Stimulated activated naive B cell treated with anti-CD40 and anti-IgM and Interleukin-4, amounts not matched to agents 10 μg/mL and 1 μg/mL and 100 μg/mL, for 72 hours (primary cell): Measurements from ENCODE around the gene SEMA3B.

Experiments
- ATAC-seq, 2 donors: fragments of 150-1000 bp; cut with Tn5 transposase; replicated peaks; 2 replicates each; pipeline ENCODE4 v1.10.0; 2021; ENCODE audit warnings: moderate library complexity in 1 of 2
- DNase-seq: peaks from one replicate; pipeline ENCODE4 v3.0.0; 2021
- H3K27ac Mint-ChIP-seq: one replicate; pipeline ENCODE4 v1.8.0; 2022; ENCODE audit warnings: mild to moderate bottlenecking, mixed read lengths
- H3K27me3 Mint-ChIP-seq, 2 donors: one replicate each; pipeline ENCODE4 v1.8.0; 2022; ENCODE audit warnings: mixed read lengths in 2 of 2
- H3K36me3 Mint-ChIP-seq, 2 donors: one replicate each; pipeline ENCODE4 v1.8.0; 2022; ENCODE audit warnings: mixed read lengths in 2 of 2, mild to moderate bottlenecking in 1 of 2
- H3K4me1 Mint-ChIP-seq, 2 donors: one replicate each; pipeline ENCODE4 v1.8.0; 2022; ENCODE audit warnings: mixed read lengths in 2 of 2, mild to moderate bottlenecking in 1 of 2
- H3K4me3 Mint-ChIP-seq, 2 donors: one replicate each; pipeline ENCODE4 v1.8.0; 2022; ENCODE audit warnings: mild to moderate bottlenecking in 2 of 2, mixed read lengths in 2 of 2, moderate library complexity in 1 of 2
- H3K9me3 Mint-ChIP-seq, 2 donors: one replicate each; pipeline ENCODE4 v1.8.0; 2022; ENCODE audit warnings: mixed read lengths in 2 of 2, mild to moderate bottlenecking in 1 of 2

Gene SEMA3B

GRCh38 chr3:50322115-50322385 lies 53.1 kb downstream of the SEMA3B start:
- H3K27ac Mint-ChIP-seq = no peak overlapping the region
- peak overlapping the region; percentile 84 to 90 for H3K4me3 Mint-ChIP-seq
- H3K4me1 Mint-ChIP-seq = peaks cover 39 to 84% of the 10 kb centered on the region in 2 donors
- no peaks in the 10 kb centered on the region for H3K9me3 Mint-ChIP-seq
- no peaks in the 10 kb centered on the region for H3K27me3 Mint-ChIP-seq
- ATAC-seq (no peak), DNase-seq (no peak)
- H3K36me3 Mint-ChIP-seq = peaks cover 20 to 42% of the 10 kb centered on the region in 2 donors

- H3K4me3 Mint-ChIP-seq = peak within 1 kb of the TSS; percentile 84 to 90
- H3K4me1 Mint-ChIP-seq = peaks cover 37 to 89% of the 10 kb centered on the region in 2 donors
Observed at GRCh38 chr3:50322386-50323091, 53.6 kb downstream of the SEMA3B start, which contains the start of gene HYAL2. Gene HYAL2 (minus strand): TSS chr3:50322745. CDS start chr3:50320489, 2,256 bp downstream.

DNA sequence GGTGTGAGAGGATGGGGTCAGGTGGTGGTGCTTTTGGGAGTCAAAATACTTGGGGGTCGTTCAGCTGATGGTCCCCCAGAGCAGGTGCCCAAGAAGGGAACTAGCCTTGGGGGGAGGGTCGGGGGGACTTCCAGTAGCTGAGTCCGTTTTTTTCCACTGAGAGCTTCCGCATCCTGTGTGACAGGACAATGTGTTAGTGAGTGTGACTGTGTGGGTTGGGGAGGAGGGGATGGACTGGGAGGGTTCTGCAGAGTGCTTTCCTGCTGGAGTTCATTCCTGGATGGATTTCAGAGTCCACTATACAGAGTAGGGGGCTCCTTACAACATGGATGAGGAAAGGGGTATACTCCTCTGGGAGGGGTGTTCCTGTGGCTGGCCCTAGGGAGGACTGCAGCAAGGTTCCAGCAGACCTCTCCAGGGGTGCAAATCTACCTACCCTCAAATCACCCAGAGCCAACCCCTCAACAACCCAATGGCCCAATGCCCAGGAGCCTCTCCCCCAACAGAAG lies 54.2 kb downstream of the SEMA3B start:
- Mint-ChIP-seq H3K9me3 (no peaks in the 10 kb centered on the region), H3K27ac (peak overlapping the region; percentile 65), H3K4me1 (peaks cover 37 to 90% of the 10 kb centered on the region in 2 donors), H3K36me3 (peaks cover 17 to 42% of the 10 kb centered on the region in 2 donors), H3K4me3 (peak overlapping the region in 1 of 2 donors; percentile 39), H3K27me3 (no peaks in the 10 kb centered on the region)
- ATAC-seq (no peak), DNase-seq (no peak)

More at GRCh38 chr3:50322386-50323091, 53.6 kb downstream of the SEMA3B start, which contains the start of gene HYAL2:
- peaks cover 20 to 42% of the 10 kb centered on the region in 2 donors for H3K36me3 Mint-ChIP-seq
- H3K27ac Mint-ChIP-seq = peak within 1 kb of the TSS; percentile 99
- no peaks in the 10 kb centered on the region for H3K9me3 Mint-ChIP-seq
- ATAC-seq (no peak), DNase-seq (no peak)
- H3K27me3 Mint-ChIP-seq = no peaks in the 10 kb centered on the region

DNA sequence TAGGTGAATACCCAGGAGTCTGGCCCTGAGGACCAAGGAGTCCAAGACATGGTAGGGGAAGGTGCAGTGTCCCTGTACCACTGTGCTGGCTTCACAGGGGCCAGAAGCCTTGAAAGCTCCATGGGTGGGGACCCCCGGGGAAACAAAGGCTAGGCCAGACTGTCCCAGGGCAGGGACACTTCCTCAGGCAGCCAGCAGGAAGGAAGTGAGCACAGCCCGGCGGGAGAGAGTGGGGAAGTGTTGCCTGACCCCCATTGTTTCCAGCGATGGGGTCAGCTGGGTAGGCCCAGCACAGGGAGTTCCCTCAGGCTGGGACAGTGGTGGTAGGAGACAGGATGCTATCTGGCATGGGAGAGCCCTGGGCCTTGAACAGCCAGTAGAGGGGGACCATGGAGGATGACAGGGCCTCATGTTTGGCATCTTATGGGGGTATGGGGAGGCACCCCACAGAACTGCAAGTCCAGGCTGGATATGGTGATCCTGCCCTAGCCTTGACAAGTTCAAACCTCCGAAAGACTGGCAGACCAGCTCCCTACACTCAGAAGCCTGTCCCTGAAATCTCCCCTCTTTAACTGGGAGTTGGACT lies 54.8 kb downstream of the SEMA3B start:
- Mint-ChIP-seq H3K9me3 (no peaks in the 10 kb centered on the region), H3K4me3 (no peak overlapping the region), H3K36me3 (peaks cover 17 to 42% of the 10 kb centered on the region in 2 donors), H3K27ac (peak overlapping the region; percentile 65), H3K4me1 (peaks cover 34 to 90% of the 10 kb centered on the region in 2 donors), H3K27me3 (no peaks in the 10 kb centered on the region)
- DNase-seq = no peak
- no peak for ATAC-seq

GRCh38 chr3:50324351-50325112 lies 55.6 kb downstream of the SEMA3B start:
- peaks cover 27 to 89% of the 10 kb centered on the region in 2 donors for H3K4me1 Mint-ChIP-seq
- peak; percentile 60 for DNase-seq
- no peaks in the 10 kb centered on the region for H3K9me3 Mint-ChIP-seq
- no peaks in the 10 kb centered on the region for H3K27me3 Mint-ChIP-seq
- ATAC-seq = peak; percentile 35 to 38
- H3K4me3 Mint-ChIP-seq = no peak overlapping the region
- no peak overlapping the region for H3K27ac Mint-ChIP-seq
- peaks cover 16 to 35% of the 10 kb centered on the region in 2 donors for H3K36me3 Mint-ChIP-seq

- Mint-ChIP-seq H3K36me3 (peaks cover 20 to 39% of the 10 kb centered on the region in 2 donors), H3K4me1 (peaks cover 28 to 89% of the 10 kb centered on the region in 2 donors), H3K9me3 (no peaks in the 10 kb centered on the region), H3K27ac (no peak overlapping the region), H3K27me3 (no peaks in the 10 kb centered on the region), H3K4me3 (no peak overlapping the region)
- no peak for ATAC-seq
- no peak for DNase-seq
Observed at GRCh38 chr3:50325113-50325480, 56.1 kb downstream of the SEMA3B start.

- Mint-ChIP-seq H3K36me3 (peaks cover 24 to 44% of the 10 kb centered on the region in 2 donors), H3K27me3 (no peaks in the 10 kb centered on the region), H3K9me3 (no peaks in the 10 kb centered on the region), H3K4me1 (peaks cover 25 to 83% of the 10 kb centered on the region in 2 donors), H3K4me3 (peak overlapping the region in 1 of 2 donors; percentile 19), H3K27ac (no peak overlapping the region)
- no peak for DNase-seq
- no peak for ATAC-seq
Observed at GRCh38 chr3:50325497-50326181, 56.7 kb downstream of the SEMA3B start.

DNA sequence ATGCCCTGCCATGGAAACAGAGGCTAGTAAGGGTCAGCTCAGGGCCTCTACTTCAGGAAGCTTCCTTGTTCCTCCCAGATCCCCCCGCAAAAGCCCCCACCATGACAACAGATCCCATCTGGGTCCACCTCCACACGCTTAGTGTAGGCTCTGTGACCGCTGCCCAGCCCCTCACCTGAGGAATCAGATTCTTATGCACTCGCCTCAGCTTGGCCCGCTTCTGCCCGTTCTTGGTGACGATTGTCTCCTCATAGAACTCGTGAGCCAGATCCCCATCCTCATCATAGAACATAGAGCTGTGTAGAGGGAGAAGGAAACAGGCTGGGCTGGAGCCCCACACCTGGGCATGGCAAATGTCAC lies 57.2 kb downstream of the SEMA3B start:
- Mint-ChIP-seq H3K4me1 (peaks cover 24 to 81% of the 10 kb centered on the region in 2 donors), H3K27me3 (no peaks in the 10 kb centered on the region), H3K36me3 (peaks cover 29 to 45% of the 10 kb centered on the region in 2 donors), H3K9me3 (no peaks in the 10 kb centered on the region), H3K4me3 (peak overlapping the region; percentile 25 to 35), H3K27ac (no peak overlapping the region)
- DNase-seq (no peak), ATAC-seq (no peak)

GRCh38 chr3:50327129-50327528 lies 58.2 kb downstream of the SEMA3B start:
- ATAC-seq (no peak), DNase-seq (no peak)
- no peaks in the 10 kb centered on the region for H3K9me3 Mint-ChIP-seq
- peaks cover 24 to 76% of the 10 kb centered on the region in 2 donors for H3K4me1 Mint-ChIP-seq
- peak overlapping the region; percentile 93 to 95 for H3K4me3 Mint-ChIP-seq
- H3K36me3 Mint-ChIP-seq = peaks cover 32 to 45% of the 10 kb centered on the region in 2 donors
- H3K27ac Mint-ChIP-seq = peak overlapping the region; percentile 65
- H3K27me3 Mint-ChIP-seq = no peaks in the 10 kb centered on the region
